Measurements from ENCODE around the gene SRGAP1. TPM values are rescaled to one million over a fixed set of nuclear protein-coding genes. Genes with fewer than 3 reads are reported as not detected.

The SRGAP1 gene
- total and polyA plus RNA-seq, 2 of the 8 experiments (the other 6 are each of a cell fraction or from before 2014, with no cell fraction given) = 3.2 to 7.3 TPM

DNA sequence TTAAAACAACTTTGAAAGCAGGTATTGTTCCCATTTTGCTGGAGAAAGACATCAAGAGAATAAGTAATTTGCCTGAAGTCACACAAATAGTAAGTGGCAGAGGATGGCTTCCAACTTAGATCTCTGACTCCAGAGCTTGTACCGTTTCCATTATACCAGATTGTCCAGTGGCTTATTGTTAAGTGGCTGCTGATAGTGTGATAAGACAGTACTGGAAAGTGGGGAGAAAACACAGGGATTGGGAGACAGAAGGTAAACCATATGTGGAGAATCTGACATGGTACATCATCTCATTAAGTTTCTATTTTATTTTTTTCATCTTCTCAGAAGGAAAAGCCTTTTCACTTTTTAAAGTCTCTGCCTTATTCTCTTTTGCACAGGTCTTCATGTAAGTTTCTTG lies 108.5 kb downstream of the SRGAP1 start (continued):
- TF ChIP-seq, protein P1, sequence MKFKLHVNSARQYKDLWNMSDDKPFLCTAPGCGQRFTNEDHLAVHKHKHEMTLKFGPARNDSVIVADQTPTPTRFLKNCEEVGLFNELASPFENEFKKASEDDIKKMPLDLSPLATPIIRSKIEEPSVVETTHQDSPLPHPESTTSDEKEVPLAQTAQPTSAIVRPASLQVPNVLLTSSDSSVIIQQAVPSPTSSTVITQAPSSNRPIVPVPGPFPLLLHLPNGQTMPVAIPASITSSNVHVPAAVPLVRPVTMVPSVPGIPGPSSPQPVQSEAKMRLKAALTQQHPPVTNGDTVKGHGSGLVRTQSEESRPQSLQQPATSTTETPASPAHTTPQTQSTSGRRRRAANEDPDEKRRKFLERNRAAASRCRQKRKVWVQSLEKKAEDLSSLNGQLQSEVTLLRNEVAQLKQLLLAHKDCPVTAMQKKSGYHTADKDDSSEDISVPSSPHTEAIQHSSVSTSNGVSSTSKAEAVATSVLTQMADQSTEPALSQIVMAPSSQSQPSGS (IDR thresholded peaks at IDR 0.05; ENCODE audit: low read length) = no peak
- TF ChIP-seq PHF8 (conservative IDR thresholded peaks at IDR 0.05; ENCODE audit: low read depth, low read length) (no peak), ZNF274 (IDR thresholded peaks at IDR 0.05; ENCODE audit: borderline replicate concordance, extremely low read depth, low read length) (no peak), ASH2L (IDR thresholded peaks at IDR 0.05; ENCODE audit: low read length) (no peak)
